Ovary (tissue), 3 donors: ENCODE results near the gene PVR.
"Not testable (repeated sequence)": the region's sequence is repeated elsewhere in the genome, so short reads cannot be mapped to it uniquely, and the experiment has no call there.

Experiments
- EP300 ChIP-seq: sonication (generic); formaldehyde crosslinking; IDR thresholded peaks from one replicate; pipeline ENCODE4 v1.6.1; 2017; ENCODE audit warnings: antibody characterized with exemption
- POLR2A ChIP-seq: fragments of 450-650 bp; IDR thresholded peaks from one replicate; pipeline ENCODE4 v1.6.1; 2017; ENCODE audit warnings: antibody characterized with exemption, mild to moderate bottlenecking, moderate library complexity
- TF ChIP-seq, protein P1 (sequence below), 3 donors: fragments of 450-650 bp in 2 of 3; fragments of 200-600 bp in 1 of 3; IDR thresholded peaks; one replicate each; pipeline versions ENCODE4 v1.5.1 to v1.8.0; 2016 to 2022; ENCODE audit warnings: antibody characterized with exemption in 3 of 3, mild to moderate bottlenecking in 1 of 3
- donor health status: DM: no; HTN: no; CAD: no.

DNA sequence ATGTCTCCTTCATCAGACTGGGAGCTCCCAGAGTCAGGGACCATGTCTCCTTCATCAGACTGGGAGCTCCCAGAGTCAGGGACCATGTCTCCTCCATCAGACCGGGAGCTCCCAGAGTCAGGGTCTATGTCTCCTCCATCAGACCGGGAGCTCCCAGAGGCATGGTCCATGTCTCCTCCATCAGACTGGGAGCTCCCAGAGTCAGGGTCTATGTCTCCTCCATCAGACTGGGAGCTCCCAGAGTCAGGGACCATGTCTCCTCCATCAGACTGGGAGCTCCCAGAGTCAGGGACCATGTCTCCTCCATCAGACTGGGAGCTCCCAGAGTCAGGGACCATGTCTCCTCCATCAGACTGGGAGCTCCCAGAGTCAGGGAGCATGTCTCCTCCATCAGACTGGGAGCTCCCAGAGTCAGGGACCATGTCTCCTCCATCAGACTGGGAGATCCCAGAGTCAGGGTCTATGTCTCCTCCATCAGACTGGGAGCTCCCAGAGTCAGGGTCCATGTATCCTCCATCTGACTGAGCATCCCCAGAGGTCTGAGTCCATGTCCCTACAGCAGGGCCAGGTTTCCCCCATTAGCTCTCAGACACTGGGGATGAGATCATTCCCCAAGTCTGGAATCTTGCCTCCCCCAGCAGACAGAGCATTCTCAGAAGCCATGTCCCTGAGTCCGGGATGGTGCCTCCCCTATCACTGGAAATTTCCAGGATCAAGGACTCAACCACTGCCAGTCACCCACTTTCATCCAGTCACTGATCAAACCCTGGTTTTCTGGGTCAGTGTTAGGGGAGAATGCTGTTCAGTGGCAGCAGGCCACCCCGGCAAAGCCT lies 65.9 kb downstream of the PVR start:
- TF ChIP-seq POLR2A, EP300: not testable (repeated sequence)
- TF ChIP-seq, protein P1, sequence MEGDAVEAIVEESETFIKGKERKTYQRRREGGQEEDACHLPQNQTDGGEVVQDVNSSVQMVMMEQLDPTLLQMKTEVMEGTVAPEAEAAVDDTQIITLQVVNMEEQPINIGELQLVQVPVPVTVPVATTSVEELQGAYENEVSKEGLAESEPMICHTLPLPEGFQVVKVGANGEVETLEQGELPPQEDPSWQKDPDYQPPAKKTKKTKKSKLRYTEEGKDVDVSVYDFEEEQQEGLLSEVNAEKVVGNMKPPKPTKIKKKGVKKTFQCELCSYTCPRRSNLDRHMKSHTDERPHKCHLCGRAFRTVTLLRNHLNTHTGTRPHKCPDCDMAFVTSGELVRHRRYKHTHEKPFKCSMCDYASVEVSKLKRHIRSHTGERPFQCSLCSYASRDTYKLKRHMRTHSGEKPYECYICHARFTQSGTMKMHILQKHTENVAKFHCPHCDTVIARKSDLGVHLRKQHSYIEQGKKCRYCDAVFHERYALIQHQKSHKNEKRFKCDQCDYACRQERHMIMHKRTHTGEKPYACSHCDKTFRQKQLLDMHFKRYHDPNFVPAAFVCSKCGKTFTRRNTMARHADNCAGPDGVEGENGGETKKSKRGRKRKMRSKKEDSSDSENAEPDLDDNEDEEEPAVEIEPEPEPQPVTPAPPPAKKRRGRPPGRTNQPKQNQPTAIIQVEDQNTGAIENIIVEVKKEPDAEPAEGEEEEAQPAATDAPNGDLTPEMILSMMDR (IDR thresholded peaks at IDR 0.05), result not testable (repeated sequence)
